A673 (cell line): Measurements from ENCODE around the gene SMYD3. TPM values are rescaled to one million over a fixed set of nuclear protein-coding genes. Genes with fewer than 3 reads are reported as not detected.
"Not testable (repeated sequence)": the region's sequence is repeated elsewhere in the genome, so short reads cannot be mapped to it uniquely, and the experiment has no call there.

Experiments
- BruUV-seq: library from RNA; stranded (reverse); fragments of 400-500 nt; replicated peaks from 2 replicates; lab custom pipeline; 2021; lab: Mats Ljungman, UMichigan
- CTCF ChIA-PET: fragments of 300-600 bp; sonication (Branson Sonifier 250); formaldehyde crosslinking; loops from one replicate; lab custom pipeline; 2022; ENCODE audit warnings: antibody characterized with exemption; lab: Charles Lee
- POLR2A ChIA-PET: fragments of 300-600 bp; sonication (Branson Sonifier 250); formaldehyde crosslinking; loops from one replicate; lab custom pipeline; 2022; ENCODE audit warnings: antibody characterized with exemption; ENCODE audit not compliant: low non-redundant PET; lab: Charles Lee
- DNase-seq: peaks from one replicate; pipeline ENCODE4 v3.0.0-alpha.2; 2015; ENCODE audit warnings: low spot score
- H3K27ac ChIP-seq: fragments of 200-600 bp; sonication (generic); 2 replicates; pipeline ENCODE4 v1.5.1; 2016; ENCODE audit warnings: mixed run types, low read depth, mild to moderate bottlenecking, mixed read lengths, antibody characterized with exemption, low read length; ENCODE audit not compliant: poor library complexity, severe bottlenecking
- H3K27me3 ChIP-seq: fragments of 200-600 bp; sonication (generic); replicated peaks from 2 replicates; pipeline ENCODE4 v1.6.1; 2017; ENCODE audit warnings: mixed run types, low read depth, mild to moderate bottlenecking, mixed read lengths, antibody characterized with exemption, low read length; ENCODE audit not compliant: insufficient read depth, poor library complexity
- H3K36me3 ChIP-seq: fragments of 200-600 bp; sonication (generic); 2 replicates; pipeline ENCODE4 v1.6.1; 2016; ENCODE audit warnings: mixed run types, mild to moderate bottlenecking, mixed read lengths, antibody characterized with exemption, low read length; ENCODE audit not compliant: insufficient read depth, poor library complexity, severe bottlenecking
- H3K4me1 ChIP-seq: fragments of 200-600 bp; sonication (generic); 2 replicates; pipeline ENCODE4 v1.6.1; 2017; ENCODE audit warnings: mixed run types, mild to moderate bottlenecking, mixed read lengths, antibody characterized with exemption, low read length; ENCODE audit not compliant: insufficient read depth, poor library complexity, severe bottlenecking
- H3K4me3 ChIP-seq: fragments of 200-600 bp; sonication (generic); 2 replicates; pipeline ENCODE4 v1.5.1; 2016; ENCODE audit warnings: low read depth, mixed run types, mild to moderate bottlenecking, mixed read lengths, low read length; ENCODE audit not compliant: poor library complexity, severe bottlenecking
- H3K9me3 ChIP-seq: fragments of 200-600 bp; sonication (generic); 2 replicates; pipeline ENCODE4 v1.6.1; 2016; ENCODE audit warnings: mixed run types, low read depth, mild to moderate bottlenecking, mixed read lengths, antibody characterized with exemption, low read length; ENCODE audit not compliant: poor library complexity, severe bottlenecking
- CTCF ChIP-seq: fragments of 300-800, 200-600 bp; sonication (generic); conservative IDR thresholded peaks from 2 replicates; pipeline ENCODE4 v1.5.1; 2017; ENCODE audit warnings: low read depth, mild to moderate bottlenecking, antibody characterized with exemption, low read length, moderate library complexity, mixed read lengths
- EZH2 ChIP-seq: fragments of 200-600 bp; sonication (generic); IDR thresholded peaks from 2 replicates; pipeline ENCODE4 v1.6.1; 2017; ENCODE audit warnings: borderline replicate concordance, low read depth, mild to moderate bottlenecking, mixed read lengths, antibody characterized with exemption, low read length; ENCODE audit not compliant: poor library complexity, severe bottlenecking
- intact Hi-C: fragments of 100-400 bp; cut with micrococcal nuclease; formaldehyde crosslinking; loops from one replicate; pipeline ENCODE4 v1.10.0; 2022; ENCODE audit not compliant: unreplicated experiment
- total RNA-seq: library from RNA; stranded (reverse); gene quantifications from 2 replicates; pipeline ENCODE4 v1.2.3, GENCODE V29; 2021

The SMYD3 gene
- total RNA-seq, 1 experiment from 2014 or later: 29.0 TPM

GRCh38 chr1:245978915-245979314, 528.2 kb downstream of the SMYD3 start:
- POLR2A ChIA-PET: no interaction called here
- Histone ChIP-seq H3K36me3 (no peaks in the 10 kb centered on the region), H3K4me1 (no peaks in the 10 kb centered on the region), H3K27me3 (no peaks in the 10 kb centered on the region), H3K9me3 (no peaks in the 10 kb centered on the region), H3K27ac (no peak overlapping the region), H3K4me3 (no peak overlapping the region)
- TF ChIP-seq CTCF: no peak
- no peak for TF ChIP-seq EZH2
- CTCF ChIA-PET: no interaction called here
- no peak for DNase-seq
- intact Hi-C loops: no loop called here
- BruUV-seq: no TSS peak

- TF ChIP-seq CTCF: no peak
- no peak for TF ChIP-seq EZH2
- POLR2A ChIA-PET: no interaction called here
Observed at GRCh38 chr1:245972476-245972875, 534.6 kb downstream of the SMYD3 start.

GRCh38 chr1:245971711-245972085, 535.4 kb downstream of the SMYD3 start:
- intact Hi-C loops: no loop called here
- POLR2A ChIA-PET: no interaction called here
- no peak for TF ChIP-seq CTCF
- no peak for TF ChIP-seq EZH2
- no peaks in the 10 kb centered on the region for H3K36me3 ChIP-seq
- H3K9me3 ChIP-seq: no peaks in the 10 kb centered on the region
- H3K27ac ChIP-seq: no peak overlapping the region
- BruUV-seq: no TSS peak
- no peaks in the 10 kb centered on the region for H3K4me1 ChIP-seq
- no peak for DNase-seq
- no peak overlapping the region for H3K4me3 ChIP-seq
- CTCF ChIA-PET: no interaction called here
- no peaks in the 10 kb centered on the region for H3K27me3 ChIP-seq

More at GRCh38 chr1:245972476-245972875, 534.6 kb downstream of the SMYD3 start:
- DNase-seq: no peak
- BruUV-seq: no TSS peak
- intact Hi-C loops: no loop called here
- Histone ChIP-seq H3K9me3 (no peaks in the 10 kb centered on the region), H3K4me3 (no peak overlapping the region), H3K27me3 (no peaks in the 10 kb centered on the region), H3K36me3 (no peaks in the 10 kb centered on the region), H3K27ac (no peak overlapping the region), H3K4me1 (no peaks in the 10 kb centered on the region)
- CTCF ChIA-PET: no interaction called here

- H3K27me3 ChIP-seq, H3K4me3 ChIP-seq, POLR2A ChIA-PET, BruUV-seq, H3K4me1 ChIP-seq, H3K36me3 ChIP-seq, CTCF ChIA-PET, intact Hi-C loops, H3K27ac ChIP-seq, DNase-seq, H3K9me3 ChIP-seq: not testable (repeated sequence)
Observed at GRCh38 chr1:245971076-245971710, 535.9 kb downstream of the SMYD3 start.
